DND-41 (cell line): ENCODE data around the gene SNRPN.

Experiments
- EZH2 ChIP-seq: IDR thresholded peaks from 3 replicates; pipeline ENCODE4 v1.6.1; 2012; ENCODE audit warnings: borderline replicate concordance, low read depth, mild to moderate bottlenecking, moderate library complexity, low read length, inconsistent platforms; ENCODE audit not compliant: severe bottlenecking
- TF ChIP-seq, protein P1 (sequence below): IDR thresholded peaks from 2 replicates; pipeline ENCODE4 v1.5.1; 2012; ENCODE audit warnings: borderline replicate concordance, low read length, moderate library complexity, mild to moderate bottlenecking; ENCODE audit not compliant: poor library complexity, severe bottlenecking; ENCODE audit errors: extremely low read depth

DNA sequence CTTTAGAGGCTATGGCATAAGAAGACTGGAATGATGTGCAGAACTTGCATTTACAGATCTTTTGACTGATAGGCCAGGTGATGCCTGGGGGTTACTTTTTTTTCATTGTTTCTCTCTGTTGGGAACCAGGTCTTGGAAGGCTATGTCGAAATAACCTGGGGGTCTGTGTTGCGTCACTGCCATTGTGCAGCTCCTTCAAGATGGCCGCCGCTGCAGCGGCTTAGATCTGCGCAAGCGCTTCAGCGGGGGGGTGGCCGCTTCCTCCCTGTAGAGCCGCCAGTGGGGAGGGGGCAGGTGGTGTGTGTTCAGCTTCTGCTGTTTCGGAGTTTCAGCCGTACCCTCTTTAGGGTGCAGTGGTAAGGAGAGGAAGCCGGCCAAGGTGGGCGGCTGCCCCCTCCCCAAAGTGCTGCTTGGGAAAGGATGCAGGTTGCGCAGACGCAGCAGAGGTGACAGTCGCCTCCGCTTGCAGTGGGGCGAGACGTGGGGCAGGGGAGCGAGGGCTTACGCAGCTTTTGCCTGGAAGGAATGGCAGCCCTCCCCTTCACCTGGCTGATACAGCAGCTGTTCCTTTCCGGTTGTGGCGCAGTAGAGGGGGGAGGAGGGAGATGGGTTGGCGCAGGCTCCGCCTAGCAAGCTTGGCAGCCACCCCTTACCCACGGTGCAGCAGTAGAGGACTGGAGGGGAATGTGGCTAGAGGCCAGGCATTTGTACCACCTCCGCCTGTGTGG is 1.5 kb downstream of the SNRPN start:
- TF ChIP-seq, protein P1, sequence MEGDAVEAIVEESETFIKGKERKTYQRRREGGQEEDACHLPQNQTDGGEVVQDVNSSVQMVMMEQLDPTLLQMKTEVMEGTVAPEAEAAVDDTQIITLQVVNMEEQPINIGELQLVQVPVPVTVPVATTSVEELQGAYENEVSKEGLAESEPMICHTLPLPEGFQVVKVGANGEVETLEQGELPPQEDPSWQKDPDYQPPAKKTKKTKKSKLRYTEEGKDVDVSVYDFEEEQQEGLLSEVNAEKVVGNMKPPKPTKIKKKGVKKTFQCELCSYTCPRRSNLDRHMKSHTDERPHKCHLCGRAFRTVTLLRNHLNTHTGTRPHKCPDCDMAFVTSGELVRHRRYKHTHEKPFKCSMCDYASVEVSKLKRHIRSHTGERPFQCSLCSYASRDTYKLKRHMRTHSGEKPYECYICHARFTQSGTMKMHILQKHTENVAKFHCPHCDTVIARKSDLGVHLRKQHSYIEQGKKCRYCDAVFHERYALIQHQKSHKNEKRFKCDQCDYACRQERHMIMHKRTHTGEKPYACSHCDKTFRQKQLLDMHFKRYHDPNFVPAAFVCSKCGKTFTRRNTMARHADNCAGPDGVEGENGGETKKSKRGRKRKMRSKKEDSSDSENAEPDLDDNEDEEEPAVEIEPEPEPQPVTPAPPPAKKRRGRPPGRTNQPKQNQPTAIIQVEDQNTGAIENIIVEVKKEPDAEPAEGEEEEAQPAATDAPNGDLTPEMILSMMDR = peak; percentile 13
- no peak for TF ChIP-seq EZH2
